ENCODE data around the gene SVOP.

- TF ChIP-seq, protein P1, sequence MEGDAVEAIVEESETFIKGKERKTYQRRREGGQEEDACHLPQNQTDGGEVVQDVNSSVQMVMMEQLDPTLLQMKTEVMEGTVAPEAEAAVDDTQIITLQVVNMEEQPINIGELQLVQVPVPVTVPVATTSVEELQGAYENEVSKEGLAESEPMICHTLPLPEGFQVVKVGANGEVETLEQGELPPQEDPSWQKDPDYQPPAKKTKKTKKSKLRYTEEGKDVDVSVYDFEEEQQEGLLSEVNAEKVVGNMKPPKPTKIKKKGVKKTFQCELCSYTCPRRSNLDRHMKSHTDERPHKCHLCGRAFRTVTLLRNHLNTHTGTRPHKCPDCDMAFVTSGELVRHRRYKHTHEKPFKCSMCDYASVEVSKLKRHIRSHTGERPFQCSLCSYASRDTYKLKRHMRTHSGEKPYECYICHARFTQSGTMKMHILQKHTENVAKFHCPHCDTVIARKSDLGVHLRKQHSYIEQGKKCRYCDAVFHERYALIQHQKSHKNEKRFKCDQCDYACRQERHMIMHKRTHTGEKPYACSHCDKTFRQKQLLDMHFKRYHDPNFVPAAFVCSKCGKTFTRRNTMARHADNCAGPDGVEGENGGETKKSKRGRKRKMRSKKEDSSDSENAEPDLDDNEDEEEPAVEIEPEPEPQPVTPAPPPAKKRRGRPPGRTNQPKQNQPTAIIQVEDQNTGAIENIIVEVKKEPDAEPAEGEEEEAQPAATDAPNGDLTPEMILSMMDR (IDR thresholded peaks at IDR 0.05): no peak
- no peak for TF ChIP-seq POLR2A (IDR thresholded peaks at IDR 0.05)
Observed at GRCh38 chr12:108858311-108859074, 162.4 kb downstream of the SVOP start.
